ENCODE results near the gene CASP3. TPM values are rescaled to one million over a fixed set of nuclear protein-coding genes. Genes with fewer than 3 reads are reported as not detected.
"Not testable (repeated sequence)": the region's sequence is repeated elsewhere in the genome, so short reads cannot be mapped to it uniquely, and the experiment has no call there.

CASP3 gene
- total and polyA plus RNA-seq, 4 donors, result 37.5 to 62.1 (median 47.6) TPM

DNA sequence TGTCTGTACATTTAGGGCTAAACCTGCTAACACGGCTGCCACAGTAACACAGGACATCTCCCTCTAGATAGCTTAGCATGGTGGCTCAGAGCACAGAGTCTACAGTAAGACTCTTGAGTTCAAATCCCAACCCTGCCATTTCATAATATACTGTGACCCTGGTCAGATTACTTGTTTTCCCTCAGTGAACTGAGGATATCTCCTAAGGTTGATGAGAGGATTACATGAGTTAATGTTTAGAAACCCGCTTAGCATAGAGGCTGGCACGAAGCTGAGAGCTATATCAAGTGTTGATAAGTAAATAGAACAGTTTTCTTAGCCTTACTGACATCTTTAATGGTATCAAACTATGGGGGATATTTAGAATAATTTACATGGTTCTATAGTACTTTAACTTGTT lies 37.2 kb downstream of the CASP3 start:
- H3K27ac ChIP-seq (ENCODE audit: low read depth, low read length), result no peak overlapping the region
- peaks cover 5% of the 10 kb centered on the region for H3K9me3 ChIP-seq (ENCODE audit: control insufficient read depth, insufficient read depth, low read length)
- no peak overlapping the region for H3K4me3 ChIP-seq (ENCODE audit: low read depth, low read length)
- H3K27me3 ChIP-seq (ENCODE audit: control insufficient read depth, insufficient read depth, low read length), result no peaks in the 10 kb centered on the region
- no peaks in the 10 kb centered on the region for H3K36me3 ChIP-seq (ENCODE audit: control insufficient read depth, insufficient read depth, low read length)
- H3K4me1 ChIP-seq (ENCODE audit: control insufficient read depth, insufficient read depth, low read length), result no peaks in the 10 kb centered on the region
- no peak for DNase-seq (ENCODE audit: low read depth in 4 of 6, low spot score in 6 of 6)
- 100% methylated on average over 1 of the region's 3 CpGs for WGBS (ENCODE audit: insufficient coverage)

GRCh38 chr4:184607429-184607828 lies 41.8 kb downstream of the CASP3 start:
- H3K36me3 ChIP-seq (ENCODE audit: control insufficient read depth, insufficient read depth, low read length); H3K27ac ChIP-seq (ENCODE audit: low read depth, low read length); H3K9me3 ChIP-seq (ENCODE audit: control insufficient read depth, insufficient read depth, low read length); H3K4me3 ChIP-seq (ENCODE audit: low read depth, low read length); H3K27me3 ChIP-seq (ENCODE audit: control insufficient read depth, insufficient read depth, low read length); H3K4me1 ChIP-seq (ENCODE audit: control insufficient read depth, insufficient read depth, low read length); DNase-seq (ENCODE audit: low read depth in 4 of 6, low spot score in 6 of 6): not testable (repeated sequence)
- no CpG with 5 or more reads among the region's 2 CpGs for WGBS (ENCODE audit: insufficient coverage)

DNA sequence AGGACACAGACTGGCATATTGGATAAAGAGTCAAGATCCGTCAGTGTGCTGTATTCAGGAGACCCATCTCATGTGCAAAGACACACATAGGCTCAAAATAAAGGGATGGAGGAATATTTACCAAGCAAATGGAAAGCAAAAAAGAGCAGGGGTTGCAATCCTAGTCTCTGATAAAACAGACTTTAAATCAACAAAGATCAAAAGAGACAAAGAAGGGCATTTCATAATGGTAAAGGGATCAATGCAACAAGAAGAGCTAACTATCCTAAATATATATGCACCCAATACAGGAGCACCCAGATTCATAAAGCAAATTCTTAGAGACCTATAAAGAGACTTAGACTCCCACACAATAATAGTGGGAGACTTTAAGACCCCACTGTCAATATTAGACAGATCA lies 46.4 kb downstream of the CASP3 start:
- H3K27me3 ChIP-seq (ENCODE audit: control insufficient read depth, insufficient read depth, low read length); H3K27ac ChIP-seq (ENCODE audit: low read depth, low read length); H3K4me1 ChIP-seq (ENCODE audit: control insufficient read depth, insufficient read depth, low read length); H3K4me3 ChIP-seq (ENCODE audit: low read depth, low read length); DNase-seq (ENCODE audit: low read depth in 4 of 6, low spot score in 6 of 6); H3K9me3 ChIP-seq (ENCODE audit: control insufficient read depth, insufficient read depth, low read length); H3K36me3 ChIP-seq (ENCODE audit: control insufficient read depth, insufficient read depth, low read length): not testable (repeated sequence)
- WGBS (ENCODE audit: insufficient coverage), result no CpG with 5 or more reads among the region's 1 CpG

- H3K27me3 ChIP-seq (ENCODE audit: control insufficient read depth, insufficient read depth, low read length); H3K36me3 ChIP-seq (ENCODE audit: control insufficient read depth, insufficient read depth, low read length); H3K4me3 ChIP-seq (ENCODE audit: low read depth, low read length); DNase-seq (ENCODE audit: low read depth in 4 of 6, low spot score in 6 of 6); H3K27ac ChIP-seq (ENCODE audit: low read depth, low read length); H3K9me3 ChIP-seq (ENCODE audit: control insufficient read depth, insufficient read depth, low read length); H3K4me1 ChIP-seq (ENCODE audit: control insufficient read depth, insufficient read depth, low read length): not testable (repeated sequence)
- 98% methylated on average over 8 of the region's 8 CpGs for WGBS (ENCODE audit: insufficient coverage)
Measured at GRCh38 chr4:184600982-184601381, 48.3 kb downstream of the CASP3 start.

DNA sequence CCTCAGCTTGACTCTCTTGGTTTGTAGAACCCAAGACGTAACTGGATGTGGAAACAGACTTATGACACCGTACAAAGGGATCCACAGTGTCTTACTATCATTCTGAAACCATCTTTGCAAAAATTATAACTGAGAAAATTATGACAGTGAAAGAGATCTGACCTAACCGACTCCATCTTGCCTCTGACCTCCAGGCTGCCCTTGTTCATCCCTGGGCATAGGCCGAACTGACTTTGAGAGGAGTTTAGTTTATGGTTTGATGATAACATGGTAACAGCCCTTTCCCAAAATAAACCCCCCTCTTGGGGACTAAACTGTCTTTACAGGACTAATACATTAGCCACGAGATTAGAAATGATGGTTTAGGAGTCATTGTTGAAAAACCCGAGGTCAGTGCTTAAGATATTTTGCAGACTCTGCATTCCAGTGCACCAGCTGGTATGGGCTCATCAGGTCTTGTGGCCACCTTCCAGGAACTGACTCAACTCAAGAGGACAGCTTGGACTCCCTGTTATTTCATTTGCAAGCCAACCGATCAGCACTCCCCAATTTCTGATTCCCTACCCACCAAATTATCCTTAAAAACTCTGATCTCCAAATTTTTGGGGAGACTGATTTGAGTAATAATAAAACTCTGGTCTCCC lies 49.6 kb downstream of the CASP3 start:
- DNase-seq (ENCODE audit: low read depth in 4 of 6, low spot score in 6 of 6), result no peak
- Histone ChIP-seq H3K9me3 (ENCODE audit: control insufficient read depth, insufficient read depth, low read length) (no peaks in the 10 kb centered on the region), H3K4me1 (ENCODE audit: control insufficient read depth, insufficient read depth, low read length) (no peaks in the 10 kb centered on the region), H3K36me3 (ENCODE audit: control insufficient read depth, insufficient read depth, low read length) (no peaks in the 10 kb centered on the region), H3K4me3 (ENCODE audit: low read depth, low read length) (no peak overlapping the region), H3K27me3 (ENCODE audit: control insufficient read depth, insufficient read depth, low read length) (no peaks in the 10 kb centered on the region), H3K27ac (ENCODE audit: low read depth, low read length) (no peak overlapping the region)
- WGBS (ENCODE audit: insufficient coverage), result 93% methylated on average over 3 of the region's 7 CpGs

DNA sequence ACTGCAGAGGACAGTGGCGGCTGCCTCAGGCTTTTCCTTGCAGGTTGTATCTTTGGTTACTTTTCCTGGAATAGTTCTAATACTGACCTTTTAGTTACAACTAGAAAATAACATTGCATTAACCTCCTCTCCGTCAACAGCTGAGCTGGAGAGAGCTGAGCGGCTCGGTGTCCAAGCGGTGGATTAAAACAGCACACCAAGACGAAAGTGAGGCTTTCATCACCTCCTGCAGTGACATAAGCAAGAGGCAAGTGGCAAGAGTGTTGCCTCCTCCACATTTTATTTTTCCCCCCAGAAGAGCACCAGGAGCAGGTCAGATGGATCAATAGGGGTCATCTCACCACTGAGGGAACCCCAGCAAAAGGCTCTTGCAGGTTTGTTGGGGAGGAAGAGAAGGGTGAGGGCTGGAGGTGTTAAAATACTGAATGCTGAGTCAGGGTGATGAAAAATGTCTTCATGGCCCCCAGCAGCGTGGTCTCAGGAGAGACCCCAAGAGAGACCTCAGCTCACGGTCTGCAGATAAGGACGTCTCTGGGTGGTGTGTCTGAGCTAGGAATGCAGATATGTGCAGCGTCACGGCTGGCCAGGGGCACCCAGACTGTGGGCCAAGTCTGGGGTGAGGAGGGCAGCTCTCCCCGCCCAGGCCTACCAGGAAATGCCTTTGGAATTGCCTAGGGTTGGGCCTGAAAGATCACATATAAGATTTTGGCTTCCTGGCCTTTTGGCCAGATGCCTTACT lies 50.3 kb downstream of the CASP3 start:
- no peak overlapping the region for H3K4me3 ChIP-seq (ENCODE audit: low read depth, low read length)
- no peak overlapping the region for H3K27ac ChIP-seq (ENCODE audit: low read depth, low read length)
- no peaks in the 10 kb centered on the region for H3K4me1 ChIP-seq (ENCODE audit: control insufficient read depth, insufficient read depth, low read length)
- WGBS (ENCODE audit: insufficient coverage), result 82% methylated on average over 9 of the region's 12 CpGs
- H3K9me3 ChIP-seq (ENCODE audit: control insufficient read depth, insufficient read depth, low read length), result no peaks in the 10 kb centered on the region
- no peaks in the 10 kb centered on the region for H3K27me3 ChIP-seq (ENCODE audit: control insufficient read depth, insufficient read depth, low read length)
- no peaks in the 10 kb centered on the region for H3K36me3 ChIP-seq (ENCODE audit: control insufficient read depth, insufficient read depth, low read length)
- DNase-seq (ENCODE audit: low read depth in 4 of 6, low spot score in 6 of 6), result no peak

DNA sequence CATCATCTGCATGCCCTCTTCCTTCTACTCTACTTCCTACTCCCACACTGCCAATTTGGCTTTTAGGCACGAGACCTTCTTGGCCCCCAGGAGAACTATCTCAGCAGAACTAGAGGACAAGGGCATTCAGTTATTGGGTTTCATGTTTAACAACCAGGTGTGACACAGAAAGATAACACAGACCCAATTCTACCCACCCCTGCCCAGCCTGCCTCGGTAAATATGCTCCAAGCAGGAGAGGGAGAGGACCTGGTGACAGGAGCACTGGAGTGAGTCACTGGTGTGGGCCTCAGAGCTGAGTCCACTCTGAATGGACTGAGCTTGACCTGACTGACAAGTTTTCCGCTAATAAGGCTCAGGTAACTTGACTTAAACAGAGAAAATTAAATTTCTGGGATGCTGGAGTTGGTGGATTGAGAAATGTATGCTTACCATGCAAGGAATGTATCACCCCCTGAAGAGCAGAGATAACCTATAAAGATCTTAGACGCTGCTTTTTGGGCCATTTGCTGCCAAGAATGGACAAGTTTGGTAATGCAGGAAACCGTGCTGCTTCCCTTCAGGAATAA lies 52.5 kb downstream of the CASP3 start:
- Histone ChIP-seq H3K4me3 (ENCODE audit: low read depth, low read length) (no peak overlapping the region), H3K9me3 (ENCODE audit: control insufficient read depth, insufficient read depth, low read length) (no peaks in the 10 kb centered on the region), H3K4me1 (ENCODE audit: control insufficient read depth, insufficient read depth, low read length) (no peaks in the 10 kb centered on the region), H3K27ac (ENCODE audit: low read depth, low read length) (no peak overlapping the region), H3K27me3 (ENCODE audit: control insufficient read depth, insufficient read depth, low read length) (no peaks in the 10 kb centered on the region), H3K36me3 (ENCODE audit: control insufficient read depth, insufficient read depth, low read length) (no peaks in the 10 kb centered on the region)
- DNase-seq (ENCODE audit: low read depth in 4 of 6, low spot score in 6 of 6), result no peak
- WGBS (ENCODE audit: insufficient coverage), result 80% methylated on average over 1 of the region's 5 CpGs

GRCh38 chr4:184596044-184596616 lies 53.1 kb downstream of the CASP3 start:
- no peaks in the 10 kb centered on the region for H3K9me3 ChIP-seq (ENCODE audit: control insufficient read depth, insufficient read depth, low read length)
- no peak overlapping the region for H3K27ac ChIP-seq (ENCODE audit: low read depth, low read length)
- no peaks in the 10 kb centered on the region for H3K27me3 ChIP-seq (ENCODE audit: control insufficient read depth, insufficient read depth, low read length)
- H3K4me1 ChIP-seq (ENCODE audit: control insufficient read depth, insufficient read depth, low read length), result no peaks in the 10 kb centered on the region
- no peak for DNase-seq (ENCODE audit: low read depth in 4 of 6, low spot score in 6 of 6)
- 78% methylated on average over 6 of the region's 8 CpGs for WGBS (ENCODE audit: insufficient coverage)
- no peak overlapping the region for H3K4me3 ChIP-seq (ENCODE audit: low read depth, low read length)
- no peaks in the 10 kb centered on the region for H3K36me3 ChIP-seq (ENCODE audit: control insufficient read depth, insufficient read depth, low read length)

GRCh38 chr4:184595430-184595829 lies 53.8 kb downstream of the CASP3 start:
- whole genome bisulfite sequencing (ENCODE audit: insufficient coverage), result 100% methylated on average over 1 of the region's 5 CpGs
- no peaks in the 10 kb centered on the region for H3K36me3 ChIP-seq (ENCODE audit: control insufficient read depth, insufficient read depth, low read length)
- no peak overlapping the region for H3K27ac ChIP-seq (ENCODE audit: low read depth, low read length)
- H3K9me3 ChIP-seq (ENCODE audit: control insufficient read depth, insufficient read depth, low read length), result no peaks in the 10 kb centered on the region
- H3K4me3 ChIP-seq (ENCODE audit: low read depth, low read length), result no peak overlapping the region
- DNase-seq (ENCODE audit: low read depth in 4 of 6, low spot score in 6 of 6), result no peak
- H3K4me1 ChIP-seq (ENCODE audit: control insufficient read depth, insufficient read depth, low read length), result peaks cover 4% of the 10 kb centered on the region
- H3K27me3 ChIP-seq (ENCODE audit: control insufficient read depth, insufficient read depth, low read length), result no peaks in the 10 kb centered on the region

All from spinal cord (tissue), 10 donors.